Thyroid gland (tissue), 4 donors: ENCODE data around the gene PADI2. TPM values are rescaled to one million over a fixed set of nuclear protein-coding genes. Genes with fewer than 3 reads are reported as not detected.
A peak's percentile ranks its signal among the peaks of the same experiment; 100 is the strongest.

ENCODE experiments used
- DNase-seq, 2 donors: peaks; one replicate each; pipeline ENCODE4 v3.0.0-alpha.2; 2019
- H3K27ac ChIP-seq, 3 donors: fragments of 200-600 bp; sonication (generic); 1 replicate in 2 of 3; 2 replicates in 1 of 3; pipeline ENCODE4 v1.5.1; 2016 to 2019; ENCODE audit warnings: mild to moderate bottlenecking in 1 of 3, moderate library complexity in 1 of 3
- H3K27me3 ChIP-seq: fragments of 200-600 bp; sonication (generic); one replicate; pipeline ENCODE4 v1.5.1; 2019
- H3K36me3 ChIP-seq, 2 donors: fragments of 200-600 bp; sonication (generic); one replicate each; pipeline ENCODE4 v1.5.1; 2016 to 2019
- H3K4me1 ChIP-seq, 2 donors: fragments of 200-600 bp; sonication (generic); one replicate each; pipeline ENCODE4 v1.5.1; 2017 to 2019
- H3K4me3 ChIP-seq, 3 donors: fragments of 200-600 bp; sonication (generic); replicated peaks in 1 of 3; 1 replicate in 2 of 3; 2 replicates in 1 of 3; pipeline ENCODE4 v1.5.1; 2016; ENCODE audit warnings: mild to moderate bottlenecking in 1 of 3
- H3K9me3 ChIP-seq: fragments of 200-600 bp; sonication (generic); one replicate; pipeline ENCODE4 v1.5.1; 2017
- POLR2A ChIP-seq, 2 donors: fragments of 450-650 bp; IDR thresholded peaks; one replicate each; pipeline ENCODE4 v1.6.1; 2017; ENCODE audit warnings: antibody characterized with exemption in 2 of 2, mild to moderate bottlenecking in 2 of 2, moderate library complexity in 1 of 2
- WGBS, 2 donors: methylation state at CpG; one replicate each; pipeline ENCODE4 v1.1.5; 2017; 5-methylcytosine and 5-hydroxymethylcytosine counted together
- intact Hi-C: fragments of 100-400 bp; cut with DNase I; formaldehyde crosslinking; loops from one replicate; pipeline ENCODE4 v1.15.1; 2023
- total RNA-seq, 4 donors: library from RNA; depleted of rRNA; stranded (reverse); fragments of >200 nt; gene quantifications; one replicate each; pipeline ENCODE4 v1.2.3, GENCODE V29; 2016
- TF ChIP-seq, protein P1 (sequence below), 6 experiments: fragments of 200-600 bp in 3 of 6; fragments of 450-650 bp in 3 of 6; sonication (generic) in 3 of 6; IDR thresholded peaks; one replicate each; pipeline ENCODE4 v1.5.1; 2016 to 2019; ENCODE audit warnings: antibody characterized with exemption in 6 of 6, mild to moderate bottlenecking in 2 of 6, inconsistent platforms in 1 of 6, moderate library complexity in 1 of 6

Gene PADI2
- total RNA-seq, 4 donors from 2014 or later: 0.13 to 0.49 (median 0.38) TPM

- TF ChIP-seq POLR2A (IDR thresholded peaks at IDR 0.05): no peak
- TF ChIP-seq, protein P1, sequence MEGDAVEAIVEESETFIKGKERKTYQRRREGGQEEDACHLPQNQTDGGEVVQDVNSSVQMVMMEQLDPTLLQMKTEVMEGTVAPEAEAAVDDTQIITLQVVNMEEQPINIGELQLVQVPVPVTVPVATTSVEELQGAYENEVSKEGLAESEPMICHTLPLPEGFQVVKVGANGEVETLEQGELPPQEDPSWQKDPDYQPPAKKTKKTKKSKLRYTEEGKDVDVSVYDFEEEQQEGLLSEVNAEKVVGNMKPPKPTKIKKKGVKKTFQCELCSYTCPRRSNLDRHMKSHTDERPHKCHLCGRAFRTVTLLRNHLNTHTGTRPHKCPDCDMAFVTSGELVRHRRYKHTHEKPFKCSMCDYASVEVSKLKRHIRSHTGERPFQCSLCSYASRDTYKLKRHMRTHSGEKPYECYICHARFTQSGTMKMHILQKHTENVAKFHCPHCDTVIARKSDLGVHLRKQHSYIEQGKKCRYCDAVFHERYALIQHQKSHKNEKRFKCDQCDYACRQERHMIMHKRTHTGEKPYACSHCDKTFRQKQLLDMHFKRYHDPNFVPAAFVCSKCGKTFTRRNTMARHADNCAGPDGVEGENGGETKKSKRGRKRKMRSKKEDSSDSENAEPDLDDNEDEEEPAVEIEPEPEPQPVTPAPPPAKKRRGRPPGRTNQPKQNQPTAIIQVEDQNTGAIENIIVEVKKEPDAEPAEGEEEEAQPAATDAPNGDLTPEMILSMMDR (IDR thresholded peaks at IDR 0.05): no peak
- 79 to 82% methylated on average over 17 to 18 of the region's 20 CpGs for WGBS, 2 donors
- H3K27me3 ChIP-seq: no peaks in the 10 kb centered on the region
- H3K4me3 ChIP-seq: no peak overlapping the region
- no peaks in the 10 kb centered on the region for H3K9me3 ChIP-seq
- H3K27ac ChIP-seq: peak overlapping the region in 2 of 3 donors; percentile 26 to 52
- H3K4me1 ChIP-seq: peaks cover 3 to 21% of the 10 kb centered on the region in 2 donors
- H3K36me3 ChIP-seq: no peaks in the 10 kb centered on the region
- intact Hi-C loops: no loop called here
- DNase-seq: peak; percentile 40 to 47
Observed at GRCh38 chr1:17161926-17162800, 42.9 kb upstream of the PADI2 start.

DNA sequence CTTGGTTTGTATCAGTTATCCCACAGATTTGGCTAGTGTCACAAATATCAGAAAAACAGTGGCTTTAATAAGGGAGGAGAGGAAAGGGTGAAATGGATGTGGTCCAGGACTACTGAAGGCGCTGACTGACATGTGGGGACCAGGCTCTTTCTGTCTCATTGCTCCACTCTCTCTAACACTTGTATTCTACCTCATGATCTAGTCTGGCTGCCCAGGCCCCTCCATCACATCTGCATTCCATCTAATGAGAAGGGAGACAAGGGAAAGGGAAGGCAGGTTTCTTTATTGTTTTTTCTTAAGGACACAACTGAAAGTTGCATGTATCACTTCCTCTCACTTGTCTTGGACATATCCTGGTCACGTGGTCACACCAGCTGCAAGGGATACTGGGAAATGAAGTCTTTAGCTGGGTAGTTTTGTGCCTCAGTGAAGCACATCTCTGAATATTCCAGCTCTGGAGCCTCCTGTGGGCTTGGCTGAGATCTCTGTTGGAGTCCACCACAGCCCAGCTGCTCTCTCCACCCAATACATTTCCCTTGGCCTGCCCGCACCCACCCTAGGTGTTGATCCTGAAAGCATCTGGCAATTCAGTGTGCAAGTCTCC lies 42.0 kb upstream of the PADI2 start:
- intact Hi-C loops: no loop called here
- no peak for DNase-seq
- TF ChIP-seq, protein P1 (IDR thresholded peaks at IDR 0.05): no peak
- TF ChIP-seq POLR2A (IDR thresholded peaks at IDR 0.05): no peak

GRCh38 chr1:17158961-17159360 lies 39.7 kb upstream of the PADI2 start:
- Histone ChIP-seq H3K36me3 (no peaks in the 10 kb centered on the region), H3K4me1 (peaks cover 3 to 21% of the 10 kb centered on the region in 2 donors), H3K27ac (no peak overlapping the region), H3K9me3 (no peaks in the 10 kb centered on the region), H3K27me3 (no peaks in the 10 kb centered on the region), H3K4me3 (no peak overlapping the region)
- DNase-seq: no peak
- WGBS, 2 donors: 89 to 100% methylated on average over 2 of the region's 2 CpGs
- intact Hi-C loops: no loop called here
- TF ChIP-seq, protein P1 (IDR thresholded peaks at IDR 0.05): no peak
- TF ChIP-seq POLR2A (IDR thresholded peaks at IDR 0.05): no peak

More for the DNA sequence above, 42.0 kb upstream of the PADI2 start:
- no peaks in the 10 kb centered on the region for H3K27me3 ChIP-seq
- no peak overlapping the region for H3K4me3 ChIP-seq
- 85% methylated on average over 3 of the region's 3 CpGs for WGBS, 2 donors
- no peaks in the 10 kb centered on the region for H3K9me3 ChIP-seq
- H3K4me1 ChIP-seq: peaks cover 3 to 21% of the 10 kb centered on the region in 2 donors
- peak overlapping the region in 1 of 3 donors; percentile 52 for H3K27ac ChIP-seq
- no peaks in the 10 kb centered on the region for H3K36me3 ChIP-seq

DNA sequence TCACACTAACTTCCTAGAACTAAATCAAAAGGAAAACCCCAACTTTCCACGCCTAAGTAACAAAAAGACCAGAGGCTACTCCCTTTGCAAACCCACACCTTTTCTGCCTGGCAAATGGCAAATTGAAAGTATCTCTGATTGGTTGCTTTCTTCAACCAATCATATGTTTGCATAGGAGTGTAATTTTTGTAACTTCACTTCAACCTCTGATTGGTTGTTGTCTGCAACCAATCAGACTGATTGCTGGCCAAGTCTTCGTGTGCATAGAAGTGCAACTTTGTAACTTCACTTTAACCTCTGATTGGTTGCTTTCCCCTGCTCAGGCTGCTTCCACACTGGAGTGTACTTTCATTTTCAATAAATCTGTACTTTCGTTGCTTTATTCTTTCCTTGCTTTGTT lies 36.9 kb upstream of the PADI2 start:
- no peaks in the 10 kb centered on the region for H3K36me3 ChIP-seq
- H3K27me3 ChIP-seq: no peaks in the 10 kb centered on the region
- intact Hi-C loops: no loop called here
- H3K9me3 ChIP-seq: no peaks in the 10 kb centered on the region
- no peak overlapping the region for H3K4me3 ChIP-seq
- H3K4me1 ChIP-seq: no peaks in the 10 kb centered on the region
- DNase-seq: no peak
- 58 to 65% methylated on average over 3 of the region's 3 CpGs for WGBS, 2 donors
- TF ChIP-seq, protein P1 (IDR thresholded peaks at IDR 0.05): no peak
- TF ChIP-seq POLR2A (IDR thresholded peaks at IDR 0.05): no peak
- H3K27ac ChIP-seq: no peak overlapping the region
